Epidermal melanocyte (primary cell): ENCODE data around the gene SPG11.
"Not testable (repeated sequence)": the region's sequence is repeated elsewhere in the genome, so short reads cannot be mapped to it uniquely, and the experiment has no call there.

Source experiments
- DNase-seq: peaks from one replicate; pipeline ENCODE4 v3.0.0; 2011; ENCODE audit warnings: low spot score; ENCODE audit not compliant: insufficient read length

The SPG11 gene

DNA sequence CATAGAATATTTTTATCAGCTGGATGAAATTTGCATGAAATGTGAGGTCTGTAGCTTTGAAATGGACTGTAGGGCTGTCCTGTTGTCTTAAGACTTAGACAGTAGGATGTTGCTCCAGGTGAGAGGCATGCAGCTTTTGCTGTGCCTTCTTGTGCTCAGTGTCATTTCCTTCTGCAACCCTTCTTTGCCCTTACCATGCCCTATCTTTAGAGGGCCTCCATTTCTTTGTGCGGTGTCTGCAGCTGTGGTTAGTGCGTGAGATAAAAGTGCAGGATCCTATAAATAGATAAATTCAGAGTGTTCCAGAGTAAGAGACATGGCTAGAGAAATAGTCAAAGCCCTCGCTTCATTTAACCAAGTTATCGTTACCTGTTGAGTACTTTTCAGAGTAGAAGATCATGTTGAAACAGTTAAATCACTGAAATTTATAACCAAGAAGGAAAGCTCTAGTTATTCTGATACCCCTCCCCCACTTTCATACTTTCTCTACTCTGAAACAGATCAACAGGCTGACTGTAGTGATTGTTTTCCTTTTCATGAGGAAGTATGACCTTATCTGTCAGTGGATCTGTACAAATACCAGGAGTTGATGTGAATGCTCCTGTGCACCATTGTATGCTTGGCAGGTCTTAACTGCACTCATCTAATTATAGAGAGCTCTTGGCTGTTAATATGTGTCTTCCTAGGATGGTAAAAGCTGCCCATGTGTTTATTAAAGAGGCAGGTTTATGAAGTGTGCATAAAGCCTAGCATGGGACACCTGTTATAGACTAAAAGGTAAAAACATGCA is 108.3 kb downstream of the SPG11 start:
- no peak for DNase-seq

DNA sequence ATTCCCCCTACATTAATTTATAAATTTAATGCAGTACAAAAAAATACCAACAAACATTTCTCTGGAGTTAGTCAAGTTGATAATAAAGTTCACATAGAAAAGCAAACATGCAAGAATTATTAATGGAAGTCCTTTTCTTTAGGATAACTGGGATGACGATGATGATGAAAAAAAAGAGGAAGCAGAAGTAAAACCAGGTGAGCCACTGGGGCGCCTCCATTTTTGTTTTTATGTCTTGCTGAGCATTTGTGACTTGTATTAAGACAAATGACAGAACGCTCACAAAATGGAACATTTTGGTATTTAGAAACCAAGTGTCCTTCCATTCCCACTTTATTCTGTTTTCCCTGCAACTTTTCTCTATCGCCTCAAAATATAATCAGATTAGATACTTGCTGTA is 112.7 kb downstream of the SPG11 start:
- no peak for DNase-seq

DNA sequence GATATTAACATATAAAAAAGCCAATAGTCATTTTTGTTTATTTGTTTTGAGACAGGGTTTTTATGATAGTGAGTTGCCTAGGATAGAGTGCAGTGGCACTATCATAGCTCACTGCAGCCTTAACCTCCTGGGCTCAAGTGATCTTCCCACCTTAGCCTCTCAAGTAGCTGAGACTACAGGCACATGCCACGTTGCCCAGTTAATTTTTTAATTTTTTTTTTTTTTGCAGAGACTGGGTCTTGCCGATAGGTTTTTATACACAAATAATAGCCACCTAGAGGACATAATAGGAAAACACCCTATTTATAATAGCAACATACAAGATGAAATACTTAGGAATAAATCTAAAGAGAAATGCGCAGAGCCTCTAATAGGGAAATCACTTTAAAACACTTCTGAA is 113.2 kb downstream of the SPG11 start:
- DNase-seq = no peak

DNA sequence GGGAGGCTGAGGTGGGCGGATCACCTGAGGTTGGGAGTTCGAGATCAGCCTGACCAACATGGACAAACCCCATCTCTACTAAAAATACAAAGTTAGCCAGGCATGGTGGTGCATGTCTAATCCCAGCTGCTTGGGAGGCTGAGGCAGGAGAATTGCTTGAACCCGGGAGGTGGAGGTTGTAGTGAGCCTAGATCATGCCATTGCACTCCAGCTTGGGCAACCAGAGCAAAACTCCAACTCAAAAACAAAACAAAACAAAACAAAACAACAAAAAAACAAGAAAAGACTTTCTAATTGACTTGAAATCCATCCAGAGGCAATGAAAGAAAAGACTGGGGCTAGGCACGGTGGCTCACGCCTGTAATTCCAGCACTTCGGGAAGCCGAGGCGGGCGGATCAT is 114.3 kb downstream of the SPG11 start:
- not testable (repeated sequence) for DNase-seq

DNA sequence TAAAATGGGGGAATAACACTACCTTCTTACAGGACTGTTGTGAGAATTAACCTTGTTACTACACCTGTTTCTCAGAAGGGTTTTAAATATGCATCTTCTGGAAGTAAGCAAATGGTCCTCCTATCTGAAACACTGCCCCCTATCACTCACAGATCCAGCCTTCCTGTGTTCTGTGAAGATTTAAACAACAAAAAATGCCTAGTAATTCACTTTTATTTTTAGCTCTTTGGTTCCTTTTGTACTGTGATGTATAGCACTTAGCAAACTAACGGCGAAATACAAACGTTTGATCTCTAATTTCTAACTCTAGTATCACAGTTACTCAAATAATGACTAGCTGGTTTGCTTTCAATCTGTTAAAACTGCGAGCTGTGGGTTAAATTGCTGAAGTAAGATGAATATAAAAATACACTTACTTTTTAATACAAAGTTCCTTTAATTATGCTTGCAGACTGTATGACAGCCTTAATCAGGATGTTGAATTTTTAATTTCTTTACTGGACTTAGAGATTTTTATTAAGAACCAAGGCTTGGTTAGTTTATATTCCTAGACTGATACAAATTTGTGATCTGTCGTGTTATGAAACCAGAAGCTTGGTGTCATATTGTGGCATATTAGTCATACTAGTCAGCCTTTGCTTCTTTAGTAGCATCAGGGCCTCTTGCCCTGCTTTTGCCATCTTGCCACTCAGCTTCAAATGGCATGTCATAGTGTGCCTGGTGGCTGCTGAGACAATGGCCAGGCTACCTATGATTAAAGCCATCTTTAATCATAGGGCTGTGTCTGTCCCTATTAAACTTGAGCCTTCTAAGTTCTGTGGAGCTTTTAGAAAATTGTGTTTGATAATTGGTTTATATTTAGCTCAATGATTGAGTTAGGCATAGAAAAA is 117.3 kb downstream of the SPG11 start:
- DNase-seq = no peak

DNA sequence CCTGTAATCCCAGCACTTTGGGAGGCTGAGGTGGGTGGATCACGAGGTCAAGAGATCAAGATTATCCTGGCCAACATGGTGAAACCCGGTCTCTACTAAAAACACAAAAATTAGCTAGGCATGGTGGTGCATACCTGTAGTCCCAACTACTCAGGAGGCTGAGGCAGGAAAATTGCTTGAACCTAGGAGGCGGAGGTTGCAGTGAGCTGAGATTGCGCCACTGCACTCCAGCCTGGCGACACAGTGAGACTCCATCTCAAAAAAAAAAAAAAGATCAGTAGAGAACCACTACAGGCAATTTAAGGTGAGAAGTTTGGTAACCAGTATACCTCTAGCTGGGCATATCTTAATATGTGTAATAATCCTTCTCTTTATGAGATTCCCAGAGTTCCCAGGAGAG is 118.7 kb downstream of the SPG11 start:
- DNase-seq = not testable (repeated sequence)

DNA sequence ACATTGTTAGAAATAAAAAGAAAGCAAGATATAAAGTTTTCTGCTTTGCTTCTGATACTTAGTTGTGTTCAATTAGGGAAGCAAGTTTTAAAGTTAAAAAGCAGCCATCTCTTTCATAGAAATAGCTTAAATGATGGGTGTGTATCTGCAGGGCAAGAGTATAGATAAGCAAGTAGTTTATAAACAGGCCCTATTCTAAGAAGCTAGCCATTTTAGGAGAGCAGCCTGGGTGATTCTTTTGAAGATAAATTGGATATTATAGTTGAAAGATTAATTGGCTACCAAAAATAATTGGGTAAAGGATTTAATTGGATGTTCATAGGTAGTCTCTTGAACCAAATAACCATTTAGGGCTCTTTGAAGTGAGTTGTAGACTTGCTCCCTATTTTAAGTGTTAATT is 120.9 kb downstream of the SPG11 start:
- no peak for DNase-seq

DNA sequence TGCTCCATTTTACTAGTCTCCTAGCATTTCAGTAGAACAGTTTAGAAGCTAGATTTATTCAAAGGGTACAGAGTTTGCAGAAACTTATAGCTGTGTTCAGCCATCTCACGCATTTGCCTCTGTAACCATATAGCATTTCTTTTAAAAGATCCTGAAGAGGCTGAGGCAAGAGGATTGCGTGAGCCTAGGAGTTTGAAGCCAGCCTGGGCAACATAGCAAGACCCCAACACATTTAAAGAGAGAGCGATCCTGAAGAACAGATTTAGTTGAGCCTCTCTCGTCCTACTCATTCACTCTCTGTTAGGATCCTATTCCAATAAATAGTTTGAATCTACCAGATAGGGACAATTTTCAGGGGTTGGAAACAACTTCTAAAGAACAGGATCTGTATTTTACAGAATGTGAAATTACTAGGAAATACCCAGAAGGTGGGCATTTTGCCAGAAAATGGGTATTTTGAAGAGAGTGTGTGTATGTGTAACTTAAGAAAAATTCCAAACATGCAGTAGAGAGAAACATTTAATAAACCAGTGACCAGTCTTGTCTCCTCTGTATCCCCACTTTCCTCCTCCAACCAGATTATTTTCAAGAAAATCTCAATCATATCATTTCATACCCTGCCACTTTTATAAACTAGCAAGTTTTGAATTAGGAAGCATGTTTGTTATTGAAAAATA is 122.0 kb downstream of the SPG11 start:
- no peak for DNase-seq

DNA sequence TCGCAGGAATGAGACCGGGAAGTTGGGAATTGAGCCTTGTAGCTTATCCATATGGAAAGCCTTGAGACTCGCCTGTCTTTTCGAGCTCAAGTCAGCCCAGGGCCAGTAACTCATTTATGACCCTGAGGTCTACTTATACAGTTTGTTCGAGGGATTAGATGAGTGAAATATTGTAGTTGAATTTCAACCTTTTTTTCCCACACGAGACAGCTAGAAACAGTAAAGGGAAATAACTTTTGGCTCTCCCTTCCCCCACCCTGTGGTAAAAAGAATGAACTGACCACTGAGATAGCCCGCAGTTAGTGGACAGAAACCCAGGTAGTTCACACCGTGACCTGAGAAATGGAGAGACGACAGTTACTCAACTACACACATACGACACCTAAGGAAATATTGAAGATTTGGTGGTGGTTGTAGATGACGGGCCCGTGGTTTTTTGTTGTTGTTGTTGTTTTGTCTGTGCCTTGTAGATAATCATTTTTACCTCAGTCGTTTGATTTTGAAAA is 125.7 kb downstream of the SPG11 start:
- DNase-seq = no peak

DNA sequence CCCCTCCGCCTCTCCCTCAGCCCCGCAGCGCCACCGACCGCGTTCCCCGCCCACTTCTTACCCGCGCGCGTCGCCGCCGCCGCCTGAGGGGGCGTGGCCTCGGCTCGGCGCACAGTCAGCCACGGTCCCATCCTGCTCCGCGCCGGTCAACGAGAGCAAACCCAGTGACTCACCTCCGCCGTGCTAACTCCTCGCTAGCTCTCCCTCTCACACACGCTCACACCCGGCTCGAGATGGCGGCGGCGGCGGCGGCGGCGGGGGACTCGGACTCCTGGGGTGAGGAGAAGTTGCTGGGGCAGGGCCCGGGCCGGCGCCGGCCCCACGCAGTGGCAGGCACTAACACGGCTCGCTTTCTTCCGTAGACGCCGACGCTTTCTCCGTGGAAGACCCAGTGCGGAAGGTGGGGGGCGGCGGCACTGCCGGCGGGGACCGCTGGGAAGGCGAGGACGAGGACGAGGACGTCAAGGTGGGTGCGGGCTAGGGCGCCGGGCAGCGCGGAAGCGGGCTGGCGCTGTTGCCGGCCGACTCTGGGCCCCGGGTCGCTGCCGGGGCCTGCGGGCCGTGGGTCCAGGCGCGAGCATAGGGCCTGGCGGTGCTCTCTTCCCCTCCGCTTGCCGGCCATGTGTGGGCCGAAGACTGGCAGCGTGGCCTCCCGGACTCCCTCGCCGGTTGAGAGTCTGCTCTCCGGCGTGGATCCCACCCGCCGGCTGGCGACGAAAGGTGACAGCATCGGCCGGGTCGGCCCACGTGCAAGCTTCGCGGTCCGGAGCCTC is 126.3 kb downstream of the SPG11 start, which contains the start of gene EIF3J:
Gene EIF3J, plus strand, starts transcription at position 186 of the 773 bp plus-strand sequence. Its CDS starts 48 bp downstream, at position 234.
- no peak for DNase-seq

DNA sequence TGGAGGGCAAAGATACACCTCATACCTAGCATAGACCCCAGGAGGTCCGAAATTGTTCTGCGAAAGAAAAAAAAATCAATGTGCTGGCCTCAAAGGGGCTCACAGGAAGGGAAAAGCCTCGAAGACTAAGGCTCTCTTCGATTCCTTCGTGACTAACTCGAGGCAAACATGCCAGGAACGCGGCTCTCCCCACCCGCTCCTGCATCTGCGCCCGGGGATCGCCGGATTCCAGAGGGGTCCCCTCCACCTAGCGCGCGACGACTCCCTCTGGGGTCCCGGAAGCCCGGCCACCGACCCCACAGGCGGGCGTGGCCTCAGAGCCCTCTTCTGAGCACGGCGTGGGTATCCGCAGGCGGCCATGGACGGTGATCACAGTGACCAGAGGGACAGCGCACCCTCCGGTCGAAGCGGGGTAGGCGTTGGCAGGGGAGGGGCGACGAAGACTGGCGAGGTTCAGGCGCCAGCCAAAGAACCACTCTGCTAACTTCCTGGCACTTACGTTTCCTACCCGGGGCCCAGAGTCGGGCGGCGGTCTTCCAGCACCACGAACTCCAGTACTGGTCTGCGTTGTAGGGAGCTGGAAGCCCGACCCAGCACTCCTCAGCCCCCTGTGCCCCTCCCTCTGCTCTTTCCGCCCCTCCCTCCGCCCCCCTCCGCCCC is 127.0 kb downstream of the SPG11 start:
- DNase-seq = peak; percentile 73

DNA sequence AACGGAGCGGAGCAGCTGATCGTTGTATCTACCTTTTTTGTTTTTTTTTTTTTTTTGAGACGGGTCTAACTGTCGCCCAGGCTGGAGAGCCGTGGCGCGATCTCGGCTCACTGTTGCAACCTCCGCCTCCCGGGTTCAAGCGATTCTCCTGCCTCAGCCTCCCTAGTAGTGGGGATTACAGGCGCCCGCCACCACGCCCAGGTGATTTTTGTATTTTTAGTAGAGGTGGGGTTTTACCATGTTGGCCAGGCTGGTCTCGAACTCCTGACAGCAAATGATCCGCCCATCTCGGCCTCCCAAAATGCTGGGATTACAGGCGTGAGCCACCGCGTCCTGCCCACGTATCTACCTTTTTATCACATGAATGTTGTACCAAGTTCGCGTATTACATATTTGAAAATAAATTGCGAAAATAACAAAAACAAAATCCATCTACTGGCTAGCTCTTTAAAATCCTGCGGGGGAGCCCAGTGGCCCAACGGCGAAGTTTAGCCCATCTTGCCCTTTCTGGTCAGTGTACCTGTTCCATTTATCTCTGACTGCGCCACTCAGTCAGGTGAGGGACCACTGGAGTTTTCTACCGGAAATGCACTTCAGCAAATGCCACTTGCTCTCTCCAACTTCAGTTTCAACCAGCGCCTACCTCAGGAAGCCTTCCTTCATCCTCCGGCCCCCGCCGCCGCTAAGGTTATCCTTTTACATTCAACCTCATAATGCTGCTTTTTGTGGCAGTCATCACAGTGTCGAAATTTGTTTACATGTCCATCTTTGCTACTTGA is 127.8 kb downstream of the SPG11 start:
- no peak for DNase-seq

DNA sequence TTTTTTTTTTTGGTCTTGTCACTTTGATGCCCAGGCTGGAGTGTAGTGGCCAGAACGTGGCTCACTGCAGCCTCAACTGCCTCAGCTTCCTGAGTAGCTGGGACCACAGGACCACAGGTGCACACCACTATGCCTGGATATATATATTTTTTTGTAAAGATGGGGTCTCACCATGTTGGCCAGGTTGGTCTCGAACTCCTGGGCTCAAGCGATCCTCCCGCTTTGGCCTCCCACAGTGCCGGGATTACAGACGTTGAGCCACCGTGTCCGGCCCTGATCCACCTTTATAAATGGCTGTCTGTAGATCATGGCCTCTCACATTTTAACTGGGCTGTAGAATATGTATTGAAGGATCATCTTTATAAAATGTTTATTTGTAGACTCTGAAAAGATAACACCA is 128.4 kb downstream of the SPG11 start:
- no peak for DNase-seq

DNA sequence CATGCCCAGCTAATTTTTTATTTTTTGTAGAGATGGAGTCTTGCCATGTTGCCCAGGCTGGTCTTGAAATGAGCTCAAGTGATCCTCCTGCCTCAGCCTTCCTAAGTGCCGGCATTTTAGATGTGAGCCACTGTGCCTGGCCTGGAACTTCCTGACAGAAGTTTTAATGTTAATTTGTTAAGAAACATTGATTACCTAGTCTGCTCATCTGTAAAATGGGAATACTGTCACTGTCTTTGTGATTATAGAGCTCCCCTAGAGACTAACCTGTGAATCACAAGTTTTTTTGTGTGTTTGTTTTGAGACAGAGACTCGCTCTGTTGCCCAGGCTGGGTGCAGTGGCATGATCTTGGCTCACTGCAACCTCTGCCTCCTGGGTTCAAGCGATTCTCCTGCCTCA is 130.8 kb downstream of the SPG11 start:
- DNase-seq = no peak

DNA sequence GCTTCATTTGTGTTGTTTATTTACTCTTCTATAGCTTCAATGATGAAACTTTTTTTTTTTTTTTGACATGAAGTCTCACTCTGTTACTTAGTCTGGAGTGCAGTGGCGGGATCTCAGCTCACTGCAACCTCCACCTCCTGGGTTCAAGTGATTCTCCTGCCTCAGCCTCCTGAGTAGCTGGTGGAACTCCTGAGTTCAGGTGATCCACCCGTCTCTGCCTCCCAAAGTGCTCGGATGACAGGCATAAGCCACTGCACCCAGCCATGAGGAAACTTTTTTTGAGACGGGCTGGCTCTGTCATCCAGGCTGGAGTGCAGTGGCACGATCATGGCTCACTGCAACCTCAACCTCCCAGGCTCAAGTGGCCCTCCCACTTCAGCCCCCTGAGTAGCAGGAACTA is 131.2 kb downstream of the SPG11 start:
- not testable (repeated sequence) for DNase-seq

DNA sequence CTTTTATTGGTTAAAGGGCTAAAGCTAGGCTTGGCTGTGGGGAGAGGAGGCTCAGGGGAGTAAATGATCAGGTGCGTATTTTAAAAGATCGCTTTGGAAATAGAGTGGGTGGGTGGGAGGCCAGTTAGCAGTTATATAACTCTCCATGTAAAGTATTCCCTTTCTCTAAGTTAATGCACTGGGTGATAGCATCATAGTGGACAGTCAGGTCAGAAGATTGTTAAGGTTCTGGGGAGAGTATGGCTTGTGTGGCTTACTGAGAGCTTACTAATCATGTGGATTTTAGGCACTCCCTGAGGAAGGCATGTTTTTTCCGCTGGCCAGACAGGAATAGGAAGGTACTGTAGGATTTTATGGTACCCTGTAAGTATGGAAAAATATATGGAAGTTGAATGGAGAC is 132.8 kb downstream of the SPG11 start:
- no peak for DNase-seq

DNA sequence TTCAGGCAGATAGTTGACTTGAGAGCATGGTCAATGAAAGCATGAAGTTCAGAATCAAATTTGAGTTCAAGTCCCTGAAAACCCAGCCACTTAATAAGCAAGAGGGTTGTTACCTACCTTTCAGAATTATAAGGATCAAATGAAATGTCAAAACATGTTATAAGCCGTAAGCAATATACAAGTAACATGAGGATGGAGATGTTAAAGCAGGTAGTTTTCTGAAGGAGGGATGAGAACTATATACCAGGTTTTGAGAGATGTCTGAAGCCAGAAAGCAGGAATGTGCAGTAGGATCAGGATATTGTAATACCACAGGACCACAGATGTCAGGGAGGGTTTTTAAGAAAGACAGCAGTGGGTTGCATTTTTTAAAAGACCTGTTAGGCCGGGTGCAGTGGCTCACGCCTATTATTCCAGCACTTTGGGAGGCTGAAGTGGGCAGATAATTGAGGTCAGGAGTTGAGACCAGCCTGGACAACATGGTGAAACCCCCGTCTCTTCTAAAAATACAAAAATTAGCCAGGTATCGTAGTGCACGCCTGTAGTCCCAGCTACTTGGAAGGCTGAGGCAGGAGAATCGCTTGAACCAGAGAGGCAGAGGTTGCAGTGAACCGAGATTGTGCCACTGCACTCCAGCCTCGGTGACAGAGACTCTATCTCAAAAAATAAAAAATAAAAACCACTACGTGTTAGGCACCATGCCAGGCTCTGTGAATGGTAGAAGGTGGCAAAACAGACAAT is 133.4 kb downstream of the SPG11 start:
- DNase-seq = no peak

DNA sequence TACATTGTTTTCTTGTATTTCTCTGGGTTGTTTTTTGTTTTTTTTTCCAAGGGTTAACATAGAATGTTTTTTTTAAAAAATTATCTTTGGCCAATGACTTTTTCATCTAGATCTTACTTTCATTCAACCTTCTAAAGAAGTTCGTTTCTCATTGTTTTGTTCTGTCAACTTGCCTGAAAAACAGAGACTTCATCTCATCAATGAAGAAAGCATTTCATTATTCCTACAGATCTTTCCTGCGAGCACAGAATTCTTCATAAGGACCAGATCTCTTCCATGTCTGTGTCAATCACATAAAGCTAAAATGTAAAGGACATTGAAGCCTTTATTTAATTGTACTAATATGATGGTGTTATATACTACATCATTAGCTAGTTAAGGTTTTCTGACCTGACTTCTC is 136.2 kb downstream of the SPG11 start:
- no peak for DNase-seq

DNA sequence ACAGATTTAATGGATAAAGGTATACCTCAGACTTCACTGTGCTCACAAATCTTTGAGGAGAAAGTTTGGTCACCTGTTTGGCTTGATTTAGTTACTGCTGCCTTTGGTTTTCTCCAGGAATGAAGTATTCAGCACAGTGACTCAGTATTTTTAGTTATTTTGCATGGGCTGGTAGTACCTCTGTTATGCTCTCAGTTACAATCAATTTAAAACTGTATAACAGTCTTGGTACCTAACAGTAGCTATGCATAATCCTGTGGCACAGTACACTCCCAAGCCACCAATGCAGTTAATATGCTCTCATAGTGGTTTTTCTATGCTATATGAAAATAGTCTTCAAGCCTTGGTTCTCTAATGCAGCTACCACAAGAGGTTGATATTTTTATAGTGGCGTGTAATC is 138.4 kb downstream of the SPG11 start:
- DNase-seq = no peak
